Progenitor cell of endocrine pancreas (in vitro differentiated cells): ENCODE results near the gene MACF1. TPM values are rescaled to one million over a fixed set of nuclear protein-coding genes. Genes with fewer than 3 reads are reported as not detected.
A peak's percentile ranks its signal among the peaks of the same experiment; 100 is the strongest.

Source experiments
- DNase-seq: peaks from one replicate; pipeline ENCODE4 v3.0.0; 2021; ENCODE audit warnings: low spot score; ENCODE audit not compliant: unreplicated experiment
- H3K27ac Mint-ChIP-seq: 2 replicates; pipeline ENCODE4 v1.8.0; 2021; ENCODE audit warnings: mild to moderate bottlenecking, moderate library complexity, mixed read lengths
- H3K27me3 Mint-ChIP-seq: 2 replicates; pipeline ENCODE4 v1.8.0; 2021; ENCODE audit warnings: mixed read lengths
- H3K36me3 Mint-ChIP-seq: 2 replicates; pipeline ENCODE4 v1.8.0; 2022; ENCODE audit warnings: mixed read lengths; ENCODE audit not compliant: insufficient read depth
- H3K4me1 Mint-ChIP-seq: 2 replicates; pipeline ENCODE4 v1.8.0; 2021; ENCODE audit warnings: low read depth, mixed read lengths
- H3K4me3 Mint-ChIP-seq: 2 replicates; pipeline ENCODE4 v1.8.0; 2021; ENCODE audit warnings: low read depth, mild to moderate bottlenecking, moderate library complexity, mixed read lengths
- H3K9me3 Mint-ChIP-seq: 2 replicates; pipeline ENCODE4 v1.8.0; 2021; ENCODE audit warnings: low read depth, mixed read lengths
- total RNA-seq: library from RNA; stranded (reverse); gene quantifications from 2 replicates; pipeline ENCODE4 v1.2.1, GENCODE V29; 2021
- TF ChIP-seq, protein P1 (sequence below): fragments of 200-600 bp; sonication (generic); IDR thresholded peaks from one replicate; pipeline ENCODE4 v1.5.0; 2021; ENCODE audit warnings: antibody characterized with exemption, mild to moderate bottlenecking; ENCODE audit not compliant: unreplicated experiment

MACF1 gene
- total RNA-seq, 1 donor from 2014 or later: 241 TPM

DNA sequence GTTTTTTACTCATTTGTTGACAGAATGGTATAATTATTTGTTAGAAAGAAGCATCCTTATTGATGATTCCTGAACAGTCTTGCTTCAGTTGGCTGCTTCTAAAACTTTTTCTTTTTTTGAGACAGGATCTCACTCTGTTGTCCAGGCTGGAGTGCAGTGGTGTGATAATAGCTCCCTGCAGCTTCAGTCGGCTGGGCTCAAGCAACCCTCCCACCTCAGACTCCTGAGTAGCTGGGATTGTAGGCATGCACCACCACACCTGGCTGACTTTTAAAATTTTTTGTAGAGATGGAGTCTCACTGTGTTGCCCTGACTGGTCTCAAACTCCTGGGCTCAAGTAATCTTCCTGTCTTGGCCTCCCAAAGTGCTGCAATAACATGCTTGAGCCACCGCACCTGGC, 38.8 kb downstream of the MACF1 start:
- Mint-ChIP-seq H3K4me3 (no peak overlapping the region), H3K27ac (no peak overlapping the region), H3K9me3 (peaks cover 2% of the 10 kb centered on the region), H3K36me3 (peaks cover 4% of the 10 kb centered on the region), H3K27me3 (no peaks in the 10 kb centered on the region), H3K4me1 (peaks cover 4% of the 10 kb centered on the region)
- DNase-seq: no peak
- TF ChIP-seq, protein P1, sequence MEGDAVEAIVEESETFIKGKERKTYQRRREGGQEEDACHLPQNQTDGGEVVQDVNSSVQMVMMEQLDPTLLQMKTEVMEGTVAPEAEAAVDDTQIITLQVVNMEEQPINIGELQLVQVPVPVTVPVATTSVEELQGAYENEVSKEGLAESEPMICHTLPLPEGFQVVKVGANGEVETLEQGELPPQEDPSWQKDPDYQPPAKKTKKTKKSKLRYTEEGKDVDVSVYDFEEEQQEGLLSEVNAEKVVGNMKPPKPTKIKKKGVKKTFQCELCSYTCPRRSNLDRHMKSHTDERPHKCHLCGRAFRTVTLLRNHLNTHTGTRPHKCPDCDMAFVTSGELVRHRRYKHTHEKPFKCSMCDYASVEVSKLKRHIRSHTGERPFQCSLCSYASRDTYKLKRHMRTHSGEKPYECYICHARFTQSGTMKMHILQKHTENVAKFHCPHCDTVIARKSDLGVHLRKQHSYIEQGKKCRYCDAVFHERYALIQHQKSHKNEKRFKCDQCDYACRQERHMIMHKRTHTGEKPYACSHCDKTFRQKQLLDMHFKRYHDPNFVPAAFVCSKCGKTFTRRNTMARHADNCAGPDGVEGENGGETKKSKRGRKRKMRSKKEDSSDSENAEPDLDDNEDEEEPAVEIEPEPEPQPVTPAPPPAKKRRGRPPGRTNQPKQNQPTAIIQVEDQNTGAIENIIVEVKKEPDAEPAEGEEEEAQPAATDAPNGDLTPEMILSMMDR: no peak

DNA sequence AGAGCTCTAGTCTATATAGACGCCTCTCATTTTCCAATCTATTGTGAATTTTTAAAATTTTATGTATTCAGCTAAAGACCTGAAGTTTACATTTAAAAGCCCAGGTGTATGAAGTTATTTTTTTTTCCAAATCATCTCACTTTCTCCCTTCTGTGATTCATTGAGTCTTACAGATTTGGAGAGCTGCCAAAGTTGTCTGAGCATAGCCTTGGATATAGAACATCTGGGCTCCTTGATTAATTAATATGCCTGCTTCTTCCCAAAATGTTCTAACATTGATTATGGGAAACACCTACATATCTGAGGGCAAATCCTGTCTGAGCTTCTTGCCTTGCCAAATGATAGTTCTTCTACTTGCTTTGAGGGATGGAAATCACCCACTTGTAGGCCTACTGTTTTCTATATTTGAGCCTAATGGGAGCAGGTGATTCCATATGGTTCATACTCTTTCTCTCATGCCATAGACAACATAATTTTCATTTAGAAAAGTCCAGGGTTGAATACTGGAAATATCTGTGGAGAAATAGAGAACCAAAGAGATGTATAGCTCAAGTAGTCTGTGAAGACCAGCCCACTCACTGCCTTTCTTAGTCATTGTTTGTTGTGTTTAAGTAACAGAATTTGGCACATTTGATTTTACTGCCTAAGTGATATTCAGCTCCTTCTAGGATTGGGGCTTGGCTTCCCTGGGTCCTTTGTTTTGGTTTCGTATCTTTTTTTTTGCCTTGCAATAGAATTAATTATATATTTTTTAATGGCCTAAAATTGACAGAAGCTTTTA, 46.2 kb downstream of the MACF1 start:
- peaks cover 6% of the 10 kb centered on the region for H3K36me3 Mint-ChIP-seq
- TF ChIP-seq, protein P1: no peak
- peaks cover 4% of the 10 kb centered on the region for H3K4me1 Mint-ChIP-seq
- H3K4me3 Mint-ChIP-seq: no peak overlapping the region
- H3K27ac Mint-ChIP-seq: no peak overlapping the region
- no peaks in the 10 kb centered on the region for H3K27me3 Mint-ChIP-seq
- H3K9me3 Mint-ChIP-seq: peaks cover 2% of the 10 kb centered on the region
- no peak for DNase-seq

DNA sequence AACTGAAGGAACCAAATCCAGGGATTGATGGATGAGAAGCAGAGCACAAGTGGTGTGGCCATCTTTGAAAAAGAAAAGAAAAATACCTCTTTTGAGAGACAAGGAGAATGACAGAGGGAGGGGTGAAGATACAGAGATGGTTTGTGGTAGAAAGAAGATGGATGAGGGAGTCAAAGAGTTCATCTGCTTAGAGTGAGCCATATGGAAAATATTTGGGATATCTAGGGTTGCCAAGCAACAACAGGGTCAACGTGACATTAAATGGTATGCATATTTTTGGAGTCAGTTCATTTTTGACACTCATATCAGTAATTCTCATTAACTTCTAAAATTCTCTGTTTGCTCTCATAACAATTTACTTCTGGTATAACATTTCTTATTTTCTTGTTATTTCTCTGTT, 50.7 kb downstream of the MACF1 start:
- Mint-ChIP-seq H3K9me3 (no peaks in the 10 kb centered on the region), H3K27me3 (no peaks in the 10 kb centered on the region), H3K27ac (no peak overlapping the region), H3K4me1 (no peaks in the 10 kb centered on the region), H3K36me3 (peaks cover 5% of the 10 kb centered on the region), H3K4me3 (no peak overlapping the region)
- DNase-seq: no peak
- TF ChIP-seq, protein P1: no peak

DNA sequence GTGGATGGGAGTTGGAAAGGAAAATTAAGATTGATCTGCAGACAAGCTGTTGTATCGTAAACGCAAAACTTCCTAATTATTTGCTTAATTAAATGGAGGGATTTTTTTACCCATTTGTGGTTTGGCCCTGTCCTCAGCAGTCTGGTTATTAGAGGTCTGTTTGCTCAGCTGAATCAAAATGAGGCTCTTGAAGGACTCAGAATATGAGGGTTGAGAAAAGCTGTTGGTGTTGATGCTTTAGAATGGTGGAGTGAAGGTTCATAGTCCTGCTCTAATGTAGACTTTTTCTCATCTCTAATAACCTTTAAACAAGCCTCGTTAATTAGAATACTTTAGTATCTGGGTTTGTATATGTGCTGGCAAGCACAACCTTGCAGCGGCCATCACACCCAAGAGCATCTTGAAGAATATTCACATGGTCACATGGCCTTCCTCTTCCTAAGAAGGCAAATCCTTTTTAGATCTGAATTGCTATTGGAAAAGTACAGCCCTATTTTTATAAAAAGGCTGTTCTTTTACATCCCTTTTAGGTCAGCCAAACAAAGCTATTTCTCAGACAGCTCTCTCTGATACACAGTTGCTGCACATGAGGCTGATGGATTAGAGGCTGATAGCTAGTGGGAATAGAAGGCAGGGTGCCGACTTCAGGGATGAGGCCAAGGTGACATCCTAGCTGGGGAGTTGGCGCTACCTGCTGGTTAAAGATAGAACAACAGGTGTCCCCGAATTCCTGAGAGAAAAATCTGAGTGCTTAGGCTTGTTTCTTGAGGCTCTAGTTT, 53.8 kb downstream of the MACF1 start:
- peak; percentile 63 for DNase-seq
- Mint-ChIP-seq H3K9me3 (no peaks in the 10 kb centered on the region), H3K27me3 (no peaks in the 10 kb centered on the region), H3K4me1 (no peaks in the 10 kb centered on the region), H3K27ac (no peak overlapping the region), H3K36me3 (peaks cover 5% of the 10 kb centered on the region), H3K4me3 (no peak overlapping the region)
- TF ChIP-seq, protein P1: peak; percentile 87

DNA sequence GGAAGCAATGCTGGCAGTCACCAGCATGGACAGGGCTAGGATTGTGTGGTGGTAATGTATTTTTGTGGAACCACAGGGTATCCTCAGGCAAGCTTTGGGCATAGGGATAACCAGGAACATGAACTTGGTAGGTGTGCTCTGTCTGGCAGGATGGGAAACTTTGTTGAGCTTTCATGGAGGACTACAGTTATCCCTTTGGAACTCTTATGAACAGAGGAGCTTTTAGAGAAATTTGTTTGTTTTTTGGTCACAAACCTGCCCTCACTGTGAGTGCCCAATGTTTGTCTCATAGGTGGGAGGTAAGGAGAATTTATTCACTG, 54.4 kb downstream of the MACF1 start:
- no peaks in the 10 kb centered on the region for H3K4me1 Mint-ChIP-seq
- no peak overlapping the region for H3K4me3 Mint-ChIP-seq
- peaks cover 5% of the 10 kb centered on the region for H3K36me3 Mint-ChIP-seq
- H3K9me3 Mint-ChIP-seq: no peaks in the 10 kb centered on the region
- TF ChIP-seq, protein P1: no peak
- no peaks in the 10 kb centered on the region for H3K27me3 Mint-ChIP-seq
- no peak overlapping the region for H3K27ac Mint-ChIP-seq
- no peak for DNase-seq
